CD4-positive, alpha-beta T cell treated with Interleukin-1 beta for 1 hour (primary cell): ENCODE results near the gene NECAB3.
"Not testable (repeated sequence)": the region's sequence is repeated elsewhere in the genome, so short reads cannot be mapped to it uniquely, and the experiment has no call there.

Experiments
- DNase-seq, 2 donors: peaks; one replicate each; pipeline ENCODE4 v3.0.0-alpha.2; 2020 to 2022

NECAB3 gene

GRCh38 chr20:33674294-33675135 is at the start of gene NECAB3:
TSS of gene NECAB3 (minus strand) at chr20:33674428. CDS start at chr20:33674352, 76 bp downstream.
- DNase-seq = peak; percentile 68 to 72

GRCh38 chr20:33721391-33722140 is 47.3 kb upstream of the NECAB3 start:
- DNase-seq = no peak

- peak; percentile 94 to 97 for DNase-seq
Measured at GRCh38 chr20:33719989-33720709, 45.9 kb upstream of the NECAB3 start, which contains the start of gene PXMP4. TSS of gene PXMP4 (minus strand) at chr20:33720310. CDS start at chr20:33720207, 103 bp downstream.

GRCh38 chr20:33719277-33719988 is 45.2 kb upstream of the NECAB3 start:
- DNase-seq = no peak

GRCh38 chr20:33716498-33716897 is 42.3 kb upstream of the NECAB3 start:
- DNase-seq = no peak

- no peak for DNase-seq
Measured at GRCh38 chr20:33713865-33714367, 39.7 kb upstream of the NECAB3 start.

GRCh38 chr20:33711446-33711738 is 37.2 kb upstream of the NECAB3 start:
- no peak for DNase-seq

- no peak for DNase-seq
Measured at GRCh38 chr20:33710681-33711445, 36.6 kb upstream of the NECAB3 start.

- no peak for DNase-seq
Measured at GRCh38 chr20:33709905-33710541, 35.8 kb upstream of the NECAB3 start.

- DNase-seq = no peak
Measured at GRCh38 chr20:33709398-33709797, 35.2 kb upstream of the NECAB3 start.

- no peak for DNase-seq
Measured at GRCh38 chr20:33707668-33708067, 33.4 kb upstream of the NECAB3 start.

- no peak for DNase-seq
Measured at GRCh38 chr20:33704197-33704924, 30.1 kb upstream of the NECAB3 start.

GRCh38 chr20:33703498-33704137 is 29.4 kb upstream of the NECAB3 start:
- DNase-seq = no peak

GRCh38 chr20:33702861-33703260 is 28.6 kb upstream of the NECAB3 start:
- no peak for DNase-seq

- DNase-seq = no peak
Measured at GRCh38 chr20:33701629-33702450, 27.6 kb upstream of the NECAB3 start.

- DNase-seq = not testable (repeated sequence)
Measured at GRCh38 chr20:33700696-33701441, 26.6 kb upstream of the NECAB3 start.

GRCh38 chr20:33698966-33699365 is 24.7 kb upstream of the NECAB3 start:
- DNase-seq = not testable (repeated sequence)

GRCh38 chr20:33697129-33697528 is 22.9 kb upstream of the NECAB3 start:
- no peak for DNase-seq
